GM19193 (cell line): ENCODE results near the gene RETSAT.
A peak's percentile ranks its signal among the peaks of the same experiment; 100 is the strongest.

Experiments
- POLR2A ChIP-seq: IDR thresholded peaks from 4 replicates; pipeline ENCODE4 v1.6.1; 2011; ENCODE audit not compliant: insufficient read depth, insufficient read length; ENCODE audit errors: extremely low read depth

The RETSAT gene

GRCh38 chr2:85355073-85355410, 714 bp upstream of the RETSAT start:
- TF ChIP-seq POLR2A = no peak

GRCh38 chr2:85353876-85354285, 447 bp downstream of the RETSAT start:
- no peak for TF ChIP-seq POLR2A

GRCh38 chr2:85347599-85347998, 6.7 kb downstream of the RETSAT start:
- no peak for TF ChIP-seq POLR2A

- no peak for TF ChIP-seq POLR2A
Measured at GRCh38 chr2:85344356-85344954, 9.9 kb downstream of the RETSAT start.

GRCh38 chr2:85342156-85342555, 12.2 kb downstream of the RETSAT start:
- TF ChIP-seq POLR2A = no peak

- no peak for TF ChIP-seq POLR2A
Measured at GRCh38 chr2:85341269-85342029, 12.9 kb downstream of the RETSAT start.

GRCh38 chr2:85340034-85340892, 14.1 kb downstream of the RETSAT start:
- no peak for TF ChIP-seq POLR2A

- TF ChIP-seq POLR2A = no peak
Measured at GRCh38 chr2:85334928-85335327, 19.4 kb downstream of the RETSAT start.

GRCh38 chr2:85330839-85331636, 23.3 kb downstream of the RETSAT start:
- no peak for TF ChIP-seq POLR2A

- TF ChIP-seq POLR2A = no peak
Measured at GRCh38 chr2:85329181-85329651, 25.1 kb downstream of the RETSAT start.

GRCh38 chr2:85327822-85328617, 26.3 kb downstream of the RETSAT start, which contains the start of gene TGOLN2:
TGOLN2 (minus strand) TSS chr2:85327989; CDS start chr2:85327962, 27 bp downstream.
- peak; percentile 99 for TF ChIP-seq POLR2A

- no peak for TF ChIP-seq POLR2A
Measured at GRCh38 chr2:85327160-85327821, 27.0 kb downstream of the RETSAT start.
